BJ (cell line): ENCODE results near the gene RNF208. TPM values are rescaled to one million over a fixed set of nuclear protein-coding genes. Genes with fewer than 3 reads are reported as not detected.

Experiments used
- CTCF ChIA-PET: fragments of 350-600 bp; formaldehyde crosslinking; extraction: SDS; loops from one replicate; lab custom pipeline; 2021; ENCODE audit warnings: antibody characterized with exemption, inconsistent platforms; lab: Yijun Ruan, JAX
- POLR2A ChIA-PET: fragments of 300-600 bp; sonication (Branson Sonifier 250); formaldehyde crosslinking; extraction: SDS; loops from one replicate; lab custom pipeline; 2021; ENCODE audit warnings: antibody characterized with exemption; lab: Charles Lee
- DNase-seq: peaks from one replicate; pipeline ENCODE4 v3.0.0-alpha.2; 2011; ENCODE audit warnings: low read depth
- H3K27me3 ChIP-seq: 2 replicates; pipeline ENCODE4 v1.6.0; 2011; ENCODE audit warnings: low read length; ENCODE audit not compliant: control insufficient read depth, insufficient read depth
- H3K36me3 ChIP-seq: 2 replicates; pipeline ENCODE4 v1.5.1; 2011; ENCODE audit warnings: low read length; ENCODE audit not compliant: control insufficient read depth, insufficient read depth
- H3K4me3 ChIP-seq: 2 replicates; pipeline ENCODE4 v1.5.1; 2011; ENCODE audit warnings: low read depth, mild to moderate bottlenecking, control low read depth, low read length
- CTCF ChIP-seq: IDR thresholded peaks from 2 replicates; pipeline ENCODE4 v1.5.1; 2011; ENCODE audit warnings: low read depth, mild to moderate bottlenecking, control low read depth, inconsistent platforms, low read length, moderate library complexity; ENCODE audit not compliant: insufficient read depth
- polyA plus RNA-seq: library from polyadenylated mRNA; depleted of rRNA; stranded (reverse); fragments of >200 nt; gene quantifications from 2 replicates; pipeline ENCODE4 v1.2.3, GENCODE V29; 2011

The RNF208 gene
- polyA plus RNA-seq, 1 experiment: 0.39 TPM

- no peak for TF ChIP-seq CTCF
- ChIA-PET CTCF (no interaction called here), POLR2A (no interaction called here)
- H3K36me3 ChIP-seq: no peaks in the 10 kb centered on the region
- no peaks in the 10 kb centered on the region for H3K27me3 ChIP-seq
- DNase-seq: no peak
- H3K4me3 ChIP-seq: no peak overlapping the region
Measured at GRCh38 chr9:137233143-137233980, 11.3 kb upstream of the RNF208 start.

GRCh38 chr9:137232510-137232909, 10.5 kb upstream of the RNF208 start:
- ChIA-PET CTCF (no interaction called here), POLR2A (no interaction called here)
- TF ChIP-seq CTCF: no peak
- H3K4me3 ChIP-seq: no peak overlapping the region
- no peak for DNase-seq
- H3K36me3 ChIP-seq: no peaks in the 10 kb centered on the region
- no peaks in the 10 kb centered on the region for H3K27me3 ChIP-seq

GRCh38 chr9:137232101-137232500, 10.1 kb upstream of the RNF208 start:
- no peak for TF ChIP-seq CTCF
- Histone ChIP-seq H3K27me3 (no peaks in the 10 kb centered on the region), H3K36me3 (no peaks in the 10 kb centered on the region), H3K4me3 (no peak overlapping the region)
- CTCF ChIA-PET: no interaction called here
- POLR2A ChIA-PET: no interaction called here
- no peak for DNase-seq

- no peak for DNase-seq
- ChIA-PET POLR2A (no interaction called here), CTCF (interaction anchor here (1.3 kb wide), 1 partner anchor 15 kb away, joined by 3 read pairs; no protein-coding TSS in a partner anchor)
- H3K36me3 ChIP-seq: no peaks in the 10 kb centered on the region
- no peak for TF ChIP-seq CTCF
- no peak overlapping the region for H3K4me3 ChIP-seq
- no peaks in the 10 kb centered on the region for H3K27me3 ChIP-seq
Measured at GRCh38 chr9:137231372-137232039, 9.5 kb upstream of the RNF208 start.

- Histone ChIP-seq H3K4me3 (no peak within 1 kb of the TSS), H3K36me3 (no peaks in the 10 kb centered on the region), H3K27me3 (no peaks in the 10 kb centered on the region)
- no peak for TF ChIP-seq CTCF
- no peak for DNase-seq
- POLR2A ChIA-PET: no interaction called here
- CTCF ChIA-PET: interaction anchor here (1.3 kb wide), 1 partner anchor 14 kb away, joined by 3 read pairs; no protein-coding TSS in a partner anchor
Measured at GRCh38 chr9:137230705-137231371, 8.8 kb upstream of the RNF208 start, which contains the start of gene SLC34A3. SLC34A3 (plus strand) TSS chr9:137230901; CDS start chr9:137231703, 802 bp downstream.
